Osteocyte (in vitro differentiated cells): Measurements from ENCODE around the gene SP3. TPM values are rescaled to one million over a fixed set of nuclear protein-coding genes. Genes with fewer than 3 reads are reported as not detected.

Source experiments
- DNase-seq: peaks from one replicate; pipeline ENCODE4 v3.0.0; 2021; ENCODE audit warnings: mixed read lengths; ENCODE audit not compliant: unreplicated experiment; ENCODE audit errors: extremely low spot score
- H3K27ac Mint-ChIP-seq: one replicate; pipeline ENCODE4 v1.8.0; 2021; ENCODE audit warnings: mild to moderate bottlenecking, mixed read lengths; ENCODE audit not compliant: unreplicated experiment
- H3K27me3 Mint-ChIP-seq: one replicate; pipeline ENCODE4 v1.8.0; 2021; ENCODE audit warnings: mixed read lengths; ENCODE audit not compliant: unreplicated experiment
- H3K36me3 Mint-ChIP-seq: one replicate; pipeline ENCODE4 v1.8.0; 2021; ENCODE audit warnings: mixed read lengths; ENCODE audit not compliant: unreplicated experiment
- H3K4me1 Mint-ChIP-seq: one replicate; pipeline ENCODE4 v1.8.0; 2021; ENCODE audit warnings: mixed read lengths; ENCODE audit not compliant: unreplicated experiment
- H3K4me3 Mint-ChIP-seq: one replicate; pipeline ENCODE4 v1.8.0; 2021; ENCODE audit warnings: mild to moderate bottlenecking, moderate library complexity, mixed read lengths; ENCODE audit not compliant: unreplicated experiment
- H3K9me3 Mint-ChIP-seq: one replicate; pipeline ENCODE4 v1.8.0; 2021; ENCODE audit warnings: mixed read lengths; ENCODE audit not compliant: unreplicated experiment
- total RNA-seq: library from RNA; stranded (reverse); gene quantifications from 2 replicates; pipeline ENCODE4 v1.2.1, GENCODE V29; 2021
- TF ChIP-seq, protein P1 (sequence below): fragments of 200-600 bp; sonication (generic); IDR thresholded peaks from 2 replicates; pipeline ENCODE4 v1.5.0; 2021; ENCODE audit warnings: antibody characterized with exemption, mild to moderate bottlenecking, moderate library complexity

The SP3 gene
- total RNA-seq, 1 donor from 2014 or later, result 80.3 TPM

GRCh38 chr2:173959909-173960308 lies 5.3 kb downstream of the SP3 start:
- H3K9me3 Mint-ChIP-seq, result no peaks in the 10 kb centered on the region
- H3K36me3 Mint-ChIP-seq, result peaks cover 28% of the 10 kb centered on the region
- H3K27me3 Mint-ChIP-seq, result no peaks in the 10 kb centered on the region
- no peak overlapping the region for H3K27ac Mint-ChIP-seq
- no peak overlapping the region for H3K4me3 Mint-ChIP-seq
- DNase-seq, result no peak
- TF ChIP-seq, protein P1, sequence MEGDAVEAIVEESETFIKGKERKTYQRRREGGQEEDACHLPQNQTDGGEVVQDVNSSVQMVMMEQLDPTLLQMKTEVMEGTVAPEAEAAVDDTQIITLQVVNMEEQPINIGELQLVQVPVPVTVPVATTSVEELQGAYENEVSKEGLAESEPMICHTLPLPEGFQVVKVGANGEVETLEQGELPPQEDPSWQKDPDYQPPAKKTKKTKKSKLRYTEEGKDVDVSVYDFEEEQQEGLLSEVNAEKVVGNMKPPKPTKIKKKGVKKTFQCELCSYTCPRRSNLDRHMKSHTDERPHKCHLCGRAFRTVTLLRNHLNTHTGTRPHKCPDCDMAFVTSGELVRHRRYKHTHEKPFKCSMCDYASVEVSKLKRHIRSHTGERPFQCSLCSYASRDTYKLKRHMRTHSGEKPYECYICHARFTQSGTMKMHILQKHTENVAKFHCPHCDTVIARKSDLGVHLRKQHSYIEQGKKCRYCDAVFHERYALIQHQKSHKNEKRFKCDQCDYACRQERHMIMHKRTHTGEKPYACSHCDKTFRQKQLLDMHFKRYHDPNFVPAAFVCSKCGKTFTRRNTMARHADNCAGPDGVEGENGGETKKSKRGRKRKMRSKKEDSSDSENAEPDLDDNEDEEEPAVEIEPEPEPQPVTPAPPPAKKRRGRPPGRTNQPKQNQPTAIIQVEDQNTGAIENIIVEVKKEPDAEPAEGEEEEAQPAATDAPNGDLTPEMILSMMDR, result no peak
- H3K4me1 Mint-ChIP-seq, result peaks cover 57% of the 10 kb centered on the region

DNA sequence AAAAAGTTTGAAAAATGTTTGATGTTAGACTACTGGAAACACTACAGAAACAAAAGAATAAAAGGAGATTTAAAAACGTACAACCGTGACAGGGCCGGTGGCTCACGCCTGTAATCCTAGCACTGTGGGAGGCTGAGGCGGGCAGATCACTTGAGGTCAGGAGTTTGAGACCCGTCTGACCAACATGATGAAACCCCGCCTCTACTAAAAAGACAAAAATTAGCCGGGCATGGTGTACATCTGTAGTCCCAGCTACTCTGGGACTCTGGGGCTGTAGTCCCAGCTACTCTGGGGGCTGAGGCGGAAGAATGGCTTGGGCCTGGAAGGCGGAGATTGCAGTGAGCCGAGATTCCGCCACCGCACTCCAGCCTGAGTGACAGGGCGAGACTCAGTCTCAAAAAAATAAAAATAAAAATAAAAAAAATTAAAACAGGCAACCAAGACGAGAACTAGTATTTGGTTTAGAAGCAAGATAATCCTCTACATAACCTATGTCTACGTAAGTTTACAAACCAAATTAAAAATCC lies 5.8 kb downstream of the SP3 start:
- H3K27me3 Mint-ChIP-seq, result no peaks in the 10 kb centered on the region

GRCh38 chr2:173958198-173958846 lies 6.9 kb downstream of the SP3 start:
- no peaks in the 10 kb centered on the region for H3K27me3 Mint-ChIP-seq
- TF ChIP-seq, protein P1, result no peak
- H3K4me1 Mint-ChIP-seq, result peaks cover 62% of the 10 kb centered on the region
- H3K4me3 Mint-ChIP-seq, result no peak overlapping the region
- H3K27ac Mint-ChIP-seq, result no peak overlapping the region
- DNase-seq, result no peak
- H3K36me3 Mint-ChIP-seq, result peaks cover 41% of the 10 kb centered on the region
- no peaks in the 10 kb centered on the region for H3K9me3 Mint-ChIP-seq

More for the DNA sequence above, 5.8 kb downstream of the SP3 start:
- peaks cover 33% of the 10 kb centered on the region for H3K36me3 Mint-ChIP-seq
- TF ChIP-seq, protein P1, result no peak
- H3K4me1 Mint-ChIP-seq, result peaks cover 57% of the 10 kb centered on the region
- no peak overlapping the region for H3K27ac Mint-ChIP-seq
- DNase-seq, result no peak
- H3K9me3 Mint-ChIP-seq, result no peaks in the 10 kb centered on the region
- no peak overlapping the region for H3K4me3 Mint-ChIP-seq

- Mint-ChIP-seq H3K9me3 (no peaks in the 10 kb centered on the region), H3K27me3 (no peaks in the 10 kb centered on the region), H3K27ac (no peak overlapping the region), H3K4me1 (peaks cover 63% of the 10 kb centered on the region), H3K4me3 (no peak overlapping the region), H3K36me3 (peaks cover 46% of the 10 kb centered on the region)
- TF ChIP-seq, protein P1, result no peak
- DNase-seq, result no peak
These were observed 7.7 kb downstream of the SP3 start for GRCh38 chr2:173957517-173957916.

DNA sequence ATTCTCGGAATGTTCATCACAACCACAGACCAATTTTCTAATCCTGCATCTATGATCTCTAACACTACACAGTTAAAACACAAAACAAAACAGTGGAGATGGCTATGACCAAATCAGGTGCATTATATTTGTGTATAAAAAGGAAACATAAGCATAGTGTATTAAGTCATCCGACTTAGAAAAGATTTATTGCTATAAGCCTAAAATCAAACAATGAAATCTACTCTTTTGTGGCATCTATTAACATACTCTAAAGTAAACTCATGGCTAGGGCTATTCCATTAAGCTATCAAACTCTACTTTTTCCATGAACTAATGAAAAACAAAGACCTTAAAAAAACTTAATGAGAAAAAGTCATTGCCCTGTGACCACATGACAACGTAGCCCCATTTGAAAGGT lies 8.7 kb downstream of the SP3 start:
- Mint-ChIP-seq H3K4me1 (peaks cover 61% of the 10 kb centered on the region), H3K4me3 (no peak overlapping the region), H3K36me3 (peaks cover 54% of the 10 kb centered on the region), H3K27me3 (no peaks in the 10 kb centered on the region), H3K27ac (no peak overlapping the region), H3K9me3 (no peaks in the 10 kb centered on the region)
- TF ChIP-seq, protein P1, result no peak
- no peak for DNase-seq
